ENCODE results near the gene RPRML.
"Not testable (repeated sequence)": the region's sequence is repeated elsewhere in the genome, so short reads cannot be mapped to it uniquely, and the experiment has no call there.

RPRML gene

GRCh38 chr17:46960152-46960551, 18.9 kb downstream of the RPRML start:
- Histone ChIP-seq H3K4me1 (ENCODE audit: insufficient read depth, low read length) (no peaks in the 10 kb centered on the region), H3K9me3 (ENCODE audit: insufficient read depth, low read depth, low read length) (no peaks in the 10 kb centered on the region), H3K27ac (ENCODE audit: low read depth, low read length) (no peak overlapping the region), H3K36me3 (ENCODE audit: insufficient read depth, low read length) (no peaks in the 10 kb centered on the region), H3K27me3 (ENCODE audit: insufficient read depth, low read length) (0 out of 2 replicates have a peak, but pooled peaks cover 5% of the 10 kb centered on the region), H3K4me3 (ENCODE audit: low read length) (no peak overlapping the region), H3K9ac (ENCODE audit: low read depth, low read length) (no peak overlapping the region)
- WGBS: 47% methylated on average over 2 of the region's 2 CpGs

DNA sequence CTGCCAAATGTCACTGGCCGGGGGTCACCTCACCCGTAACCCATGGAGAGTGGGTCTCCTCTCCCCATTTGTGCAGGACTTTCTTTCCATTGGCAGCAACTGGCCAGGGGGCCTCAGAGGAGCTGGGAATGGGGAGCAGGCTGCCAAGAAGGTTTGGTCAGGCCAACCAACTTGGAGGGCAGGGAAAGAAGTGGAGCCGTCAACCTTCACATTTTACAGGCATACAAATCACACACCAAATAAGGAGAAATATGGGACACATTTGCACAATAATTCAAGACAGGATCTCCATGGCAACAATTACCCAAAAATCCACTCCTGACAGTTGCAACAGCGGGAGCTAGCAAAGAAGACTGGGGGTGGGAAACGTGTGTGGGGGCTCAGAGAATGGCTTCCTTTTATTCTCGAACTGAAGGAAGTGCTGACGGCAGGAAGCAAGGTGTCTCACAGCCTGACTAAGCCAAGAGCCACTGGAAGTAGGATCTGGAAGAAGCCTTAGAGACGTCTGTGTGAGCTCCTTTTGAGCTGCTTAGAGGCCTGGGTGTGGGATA, 20.9 kb downstream of the RPRML start:
- H3K27ac ChIP-seq (ENCODE audit: low read depth, low read length): no peak overlapping the region
- no peak overlapping the region for H3K4me3 ChIP-seq (ENCODE audit: low read length)
- H3K9ac ChIP-seq (ENCODE audit: low read depth, low read length): no peak overlapping the region
- 0 out of 2 replicates have a peak, but pooled peaks cover 5% of the 10 kb centered on the region for H3K27me3 ChIP-seq (ENCODE audit: insufficient read depth, low read length)
- H3K36me3 ChIP-seq (ENCODE audit: insufficient read depth, low read length): no peaks in the 10 kb centered on the region
- WGBS: 65% methylated on average over 8 of the region's 8 CpGs
- no peaks in the 10 kb centered on the region for H3K9me3 ChIP-seq (ENCODE audit: insufficient read depth, low read depth, low read length)
- no peaks in the 10 kb centered on the region for H3K4me1 ChIP-seq (ENCODE audit: insufficient read depth, low read length)

- not testable (repeated sequence) for H3K4me1 ChIP-seq (ENCODE audit: insufficient read depth, low read length); H3K9me3 ChIP-seq (ENCODE audit: insufficient read depth, low read depth, low read length); H3K36me3 ChIP-seq (ENCODE audit: insufficient read depth, low read length); H3K27ac ChIP-seq (ENCODE audit: low read depth, low read length); H3K9ac ChIP-seq (ENCODE audit: low read depth, low read length); H3K27me3 ChIP-seq (ENCODE audit: insufficient read depth, low read length); H3K4me3 ChIP-seq (ENCODE audit: low read length)
- WGBS: 100% methylated on average over 1 of the region's 4 CpGs
Observed at GRCh38 chr17:46953191-46953590, 25.9 kb downstream of the RPRML start.

DNA sequence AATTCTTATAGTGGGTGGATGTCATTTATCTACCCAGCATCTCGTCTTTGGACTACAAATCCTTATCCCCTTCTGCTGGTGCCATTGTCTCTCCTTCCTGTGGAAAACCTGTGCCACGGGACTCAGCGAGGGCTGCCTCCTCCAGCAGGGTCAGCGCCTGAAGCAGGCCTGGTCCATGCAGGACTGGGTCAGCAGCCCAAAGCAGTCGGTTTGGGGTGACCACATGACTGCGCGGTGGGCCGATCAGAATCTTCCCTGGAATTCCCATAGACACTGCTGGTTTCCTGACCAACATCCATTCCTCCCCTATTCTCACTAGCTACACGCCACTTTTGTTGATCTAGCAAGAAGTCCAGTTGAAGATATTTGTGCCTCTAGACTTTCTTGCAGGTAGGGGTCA, 26.9 kb downstream of the RPRML start:
- Histone ChIP-seq H3K36me3 (ENCODE audit: insufficient read depth, low read length) (no peaks in the 10 kb centered on the region), H3K4me3 (ENCODE audit: low read length) (no peak overlapping the region), H3K27ac (ENCODE audit: low read depth, low read length) (no peak overlapping the region), H3K9ac (ENCODE audit: low read depth, low read length) (no peak overlapping the region), H3K4me1 (ENCODE audit: insufficient read depth, low read length) (no peaks in the 10 kb centered on the region; the same call in 1 of the 2 replicates), H3K27me3 (ENCODE audit: insufficient read depth, low read length) (peaks cover 6% of the 10 kb centered on the region; the same call in 1 of the 2 replicates), H3K9me3 (ENCODE audit: insufficient read depth, low read depth, low read length) (no peaks in the 10 kb centered on the region)
- 92% methylated on average over 9 of the region's 9 CpGs for WGBS

GRCh38 chr17:46951706-46952105, 27.3 kb downstream of the RPRML start:
- Histone ChIP-seq H3K9ac (ENCODE audit: low read depth, low read length) (no peak overlapping the region), H3K27me3 (ENCODE audit: insufficient read depth, low read length) (peaks cover 6% of the 10 kb centered on the region; the same call in 1 of the 2 replicates), H3K27ac (ENCODE audit: low read depth, low read length) (no peak overlapping the region), H3K36me3 (ENCODE audit: insufficient read depth, low read length) (no peaks in the 10 kb centered on the region), H3K4me1 (ENCODE audit: insufficient read depth, low read length) (no peaks in the 10 kb centered on the region; the same call in 1 of the 2 replicates), H3K4me3 (ENCODE audit: low read length) (no peak overlapping the region), H3K9me3 (ENCODE audit: insufficient read depth, low read depth, low read length) (no peaks in the 10 kb centered on the region)
- 65% methylated on average over 5 of the region's 5 CpGs for WGBS

GRCh38 chr17:46950997-46951621, 27.9 kb downstream of the RPRML start:
- no peak overlapping the region for H3K9ac ChIP-seq (ENCODE audit: low read depth, low read length)
- H3K36me3 ChIP-seq (ENCODE audit: insufficient read depth, low read length): no peaks in the 10 kb centered on the region
- 68% methylated on average over 16 of the region's 16 CpGs for WGBS
- no peak overlapping the region for H3K27ac ChIP-seq (ENCODE audit: low read depth, low read length)
- no peaks in the 10 kb centered on the region for H3K9me3 ChIP-seq (ENCODE audit: insufficient read depth, low read depth, low read length)
- no peak overlapping the region for H3K4me3 ChIP-seq (ENCODE audit: low read length)
- peaks cover 6% of the 10 kb centered on the region; the same call in 1 of the 2 replicates for H3K27me3 ChIP-seq (ENCODE audit: insufficient read depth, low read length)
- H3K4me1 ChIP-seq (ENCODE audit: insufficient read depth, low read length): no peaks in the 10 kb centered on the region; the same call in 1 of the 2 replicates

GRCh38 chr17:46950342-46950996, 28.6 kb downstream of the RPRML start:
- no peaks in the 10 kb centered on the region; the same call in 1 of the 2 replicates for H3K4me1 ChIP-seq (ENCODE audit: insufficient read depth, low read length)
- H3K4me3 ChIP-seq (ENCODE audit: low read length): no peak overlapping the region
- no peaks in the 10 kb centered on the region for H3K36me3 ChIP-seq (ENCODE audit: insufficient read depth, low read length)
- 82% methylated on average over 7 of the region's 7 CpGs for WGBS
- H3K27me3 ChIP-seq (ENCODE audit: insufficient read depth, low read length): peaks cover 6% of the 10 kb centered on the region; the same call in 1 of the 2 replicates
- no peak overlapping the region for H3K27ac ChIP-seq (ENCODE audit: low read depth, low read length)
- no peaks in the 10 kb centered on the region for H3K9me3 ChIP-seq (ENCODE audit: insufficient read depth, low read depth, low read length)
- H3K9ac ChIP-seq (ENCODE audit: low read depth, low read length): no peak overlapping the region

- Histone ChIP-seq H3K4me3 (ENCODE audit: low read length) (no peak overlapping the region), H3K9ac (ENCODE audit: low read depth, low read length) (no peak overlapping the region), H3K27ac (ENCODE audit: low read depth, low read length) (no peak overlapping the region), H3K9me3 (ENCODE audit: insufficient read depth, low read depth, low read length) (no peaks in the 10 kb centered on the region), H3K27me3 (ENCODE audit: insufficient read depth, low read length) (peaks cover 6% of the 10 kb centered on the region; the same call in 1 of the 2 replicates), H3K4me1 (ENCODE audit: insufficient read depth, low read length) (no peaks in the 10 kb centered on the region; the same call in 1 of the 2 replicates), H3K36me3 (ENCODE audit: insufficient read depth, low read length) (no peaks in the 10 kb centered on the region)
- 88% methylated on average over 11 of the region's 11 CpGs for WGBS
Observed at GRCh38 chr17:46949291-46950174, 29.5 kb downstream of the RPRML start.

DNA sequence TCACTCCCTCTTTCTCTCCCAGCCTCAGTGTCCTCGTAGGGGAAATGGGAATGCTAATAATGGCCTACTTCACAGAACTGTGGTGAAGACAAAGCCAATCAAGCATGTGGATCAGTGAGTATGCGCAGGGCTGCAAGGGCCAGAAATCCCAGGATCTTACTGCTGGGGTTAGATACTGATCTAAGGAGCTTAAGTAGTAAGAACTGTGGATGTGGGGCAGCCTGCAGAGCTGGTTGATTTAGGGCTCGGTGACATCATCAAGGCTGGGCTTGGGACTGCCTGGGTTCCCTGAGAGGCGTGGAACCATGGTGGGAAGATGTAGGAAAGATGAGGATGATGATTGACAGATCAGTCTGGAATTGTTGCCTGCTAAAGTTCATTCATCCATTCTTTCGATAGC, 30.5 kb downstream of the RPRML start:
- H3K27me3 ChIP-seq (ENCODE audit: insufficient read depth, low read length): peaks cover 6% of the 10 kb centered on the region; the same call in 1 of the 2 replicates
- 91% methylated on average over 5 of the region's 5 CpGs for WGBS
- no peak overlapping the region for H3K4me3 ChIP-seq (ENCODE audit: low read length)
- H3K27ac ChIP-seq (ENCODE audit: low read depth, low read length): no peak overlapping the region
- no peaks in the 10 kb centered on the region for H3K36me3 ChIP-seq (ENCODE audit: insufficient read depth, low read length)
- H3K9ac ChIP-seq (ENCODE audit: low read depth, low read length): no peak overlapping the region
- H3K4me1 ChIP-seq (ENCODE audit: insufficient read depth, low read length): peaks cover 6% of the 10 kb centered on the region
- no peaks in the 10 kb centered on the region for H3K9me3 ChIP-seq (ENCODE audit: insufficient read depth, low read depth, low read length)

- peaks cover 3% of the 10 kb centered on the region; the same call in 1 of the 2 replicates for H3K27me3 ChIP-seq (ENCODE audit: insufficient read depth, low read length)
- no peak overlapping the region for H3K9ac ChIP-seq (ENCODE audit: low read depth, low read length)
- WGBS: 83% methylated on average over 2 of the region's 3 CpGs
- H3K4me3 ChIP-seq (ENCODE audit: low read length): no peak overlapping the region
- no peak overlapping the region for H3K27ac ChIP-seq (ENCODE audit: low read depth, low read length)
- no peaks in the 10 kb centered on the region for H3K36me3 ChIP-seq (ENCODE audit: insufficient read depth, low read length)
- peaks cover 16% of the 10 kb centered on the region for H3K4me1 ChIP-seq (ENCODE audit: insufficient read depth, low read length)
- no peaks in the 10 kb centered on the region for H3K9me3 ChIP-seq (ENCODE audit: insufficient read depth, low read depth, low read length)
Observed at GRCh38 chr17:46947216-46947615, 31.8 kb downstream of the RPRML start.

Measured in HUES64 (cell line).